Esophagus muscularis mucosa (tissue), 4 donors: Measurements from ENCODE around the gene MAST4. TPM values are rescaled to one million over a fixed set of nuclear protein-coding genes. Genes with fewer than 3 reads are reported as not detected.

Experiments used
- DNase-seq: peaks from one replicate; pipeline ENCODE4 v3.0.0-alpha.2; 2017; ENCODE audit errors: extremely low spot score
- H3K27ac ChIP-seq, 4 donors: fragments of 200-600 bp; sonication (generic); replicated peaks in 1 of 4; 1 replicate in 3 of 4; 2 replicates in 1 of 4; pipeline ENCODE4 v1.5.1; 2016 to 2019; ENCODE audit warnings: mild to moderate bottlenecking in 1 of 4
- H3K27me3 ChIP-seq, 4 donors: fragments of 200-600 bp; sonication (generic); one replicate each; pipeline versions ENCODE4 v1.5.1 to v1.6.0; 2016 to 2019
- H3K36me3 ChIP-seq, 4 donors: fragments of 200-600 bp; sonication (generic); one replicate each; pipeline ENCODE4 v1.5.1; 2016 to 2019
- H3K4me1 ChIP-seq, 4 donors: fragments of 200-600 bp; sonication (generic); one replicate each; pipeline ENCODE4 v1.5.1; 2016 to 2019
- H3K4me3 ChIP-seq, 4 donors: fragments of 200-600 bp; sonication (generic); 1 replicate in 2 of 4; 2 replicates in 2 of 4; pipeline ENCODE4 v1.5.1; 2016 to 2019; ENCODE audit warnings: mild to moderate bottlenecking in 4 of 4, moderate library complexity in 1 of 4
- H3K9me3 ChIP-seq, 4 donors: fragments of 200-600 bp; sonication (generic); 1 replicate in 3 of 4; 2 replicates in 1 of 4; pipeline ENCODE4 v1.5.1; 2016 to 2019
- EP300 ChIP-seq: sonication (generic); formaldehyde crosslinking; IDR thresholded peaks from one replicate; pipeline ENCODE4 v1.6.1; 2017; ENCODE audit warnings: antibody characterized with exemption
- POLR2A ChIP-seq: fragments of 450-650 bp; IDR thresholded peaks from one replicate; pipeline ENCODE4 v1.6.1; 2017; ENCODE audit warnings: antibody characterized with exemption, moderate library complexity, mild to moderate bottlenecking, low read depth
- POLR2AphosphoS5 ChIP-seq, 2 donors: sonication (generic); formaldehyde crosslinking; IDR thresholded peaks; one replicate each; pipeline ENCODE4 v1.6.1; 2017; ENCODE audit warnings: antibody characterized with exemption in 2 of 2
- WGBS: methylation state at CpG from one replicate; pipeline ENCODE4 v1.1.5; 2018; 5-methylcytosine and 5-hydroxymethylcytosine counted together
- intact Hi-C: fragments of 100-400 bp; cut with DNase I; formaldehyde crosslinking; loops from one replicate; pipeline ENCODE4 v1.15.1; 2023
- total RNA-seq, 4 donors: library from RNA; depleted of rRNA; stranded (reverse); fragments of >200 nt; gene quantifications; one replicate each; pipeline versions ENCODE4 v1.1.0 to v1.2.1, GENCODE V29; 2016
- TF ChIP-seq, protein P1 (sequence below), 3 experiments: fragments of 200-600 bp in 2 of 3; fragments of 450-650 bp in 1 of 3; sonication (generic) in 2 of 3; IDR thresholded peaks; one replicate each; pipeline ENCODE4 v1.5.1; 2017 to 2019; ENCODE audit warnings: antibody characterized with exemption in 3 of 3, mild to moderate bottlenecking in 2 of 3, moderate library complexity in 1 of 3

The MAST4 gene
- total RNA-seq, 4 donors from 2014 or later, result 26.2 to 39.7 (median 35.8) TPM

- 98% methylated on average over 4 of the region's 4 CpGs for WGBS
- no peak overlapping the region for H3K4me3 ChIP-seq
- H3K36me3 ChIP-seq, result no peaks in the 10 kb centered on the region
- peaks cover 8 to 16% (median 12%) of the 10 kb centered on the region in 4 donors for H3K4me1 ChIP-seq
- no peak overlapping the region for H3K27ac ChIP-seq
- TF ChIP-seq EP300, result no peak
- TF ChIP-seq POLR2AphosphoS5 (IDR thresholded peaks at IDR 0.05), result no peak
- TF ChIP-seq, protein P1, sequence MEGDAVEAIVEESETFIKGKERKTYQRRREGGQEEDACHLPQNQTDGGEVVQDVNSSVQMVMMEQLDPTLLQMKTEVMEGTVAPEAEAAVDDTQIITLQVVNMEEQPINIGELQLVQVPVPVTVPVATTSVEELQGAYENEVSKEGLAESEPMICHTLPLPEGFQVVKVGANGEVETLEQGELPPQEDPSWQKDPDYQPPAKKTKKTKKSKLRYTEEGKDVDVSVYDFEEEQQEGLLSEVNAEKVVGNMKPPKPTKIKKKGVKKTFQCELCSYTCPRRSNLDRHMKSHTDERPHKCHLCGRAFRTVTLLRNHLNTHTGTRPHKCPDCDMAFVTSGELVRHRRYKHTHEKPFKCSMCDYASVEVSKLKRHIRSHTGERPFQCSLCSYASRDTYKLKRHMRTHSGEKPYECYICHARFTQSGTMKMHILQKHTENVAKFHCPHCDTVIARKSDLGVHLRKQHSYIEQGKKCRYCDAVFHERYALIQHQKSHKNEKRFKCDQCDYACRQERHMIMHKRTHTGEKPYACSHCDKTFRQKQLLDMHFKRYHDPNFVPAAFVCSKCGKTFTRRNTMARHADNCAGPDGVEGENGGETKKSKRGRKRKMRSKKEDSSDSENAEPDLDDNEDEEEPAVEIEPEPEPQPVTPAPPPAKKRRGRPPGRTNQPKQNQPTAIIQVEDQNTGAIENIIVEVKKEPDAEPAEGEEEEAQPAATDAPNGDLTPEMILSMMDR (IDR thresholded peaks at IDR 0.05), result no peak
- TF ChIP-seq POLR2A, result no peak
- H3K27me3 ChIP-seq, result no peaks in the 10 kb centered on the region
- H3K9me3 ChIP-seq, result no peaks in the 10 kb centered on the region
- intact Hi-C loops, result no loop called here
- DNase-seq, result no peak
These were observed 228.3 kb downstream of the MAST4 start for GRCh38 chr5:66824476-66824875.

DNA sequence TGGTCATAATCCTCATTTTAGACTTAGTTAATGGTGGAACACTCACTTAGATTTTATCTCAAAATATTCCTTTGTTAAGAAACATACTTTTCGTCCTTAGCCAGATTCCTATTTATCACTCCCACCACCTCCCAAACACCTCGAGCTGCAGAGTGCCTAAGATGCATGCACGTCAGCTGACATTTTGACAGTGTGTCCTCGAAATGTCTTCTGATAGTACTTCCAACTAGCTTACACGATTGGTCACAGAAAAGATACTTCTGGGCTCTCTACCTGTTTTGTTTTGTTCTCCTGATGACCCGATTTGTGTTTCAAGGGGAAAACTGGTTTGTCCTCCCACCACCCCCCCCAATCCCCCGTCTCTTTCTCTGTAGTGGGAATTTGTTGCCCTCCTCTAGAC is 230.1 kb downstream of the MAST4 start:
- Histone ChIP-seq H3K36me3 (no peaks in the 10 kb centered on the region), H3K9me3 (no peaks in the 10 kb centered on the region), H3K4me1 (peaks cover 9 to 18% (median 16%) of the 10 kb centered on the region in 4 donors), H3K4me3 (no peak overlapping the region), H3K27ac (no peak overlapping the region), H3K27me3 (no peaks in the 10 kb centered on the region)
- no peak for TF ChIP-seq EP300
- TF ChIP-seq, protein P1 (IDR thresholded peaks at IDR 0.05), result no peak
- DNase-seq, result no peak
- intact Hi-C loops, result no loop called here
- WGBS, result 87% methylated on average over 7 of the region's 7 CpGs

- intact Hi-C loops, result no loop called here
- no peak overlapping the region for H3K4me3 ChIP-seq
- TF ChIP-seq POLR2AphosphoS5 (IDR thresholded peaks at IDR 0.05), result no peak
- no peak for TF ChIP-seq EP300
- TF ChIP-seq, protein P1 (IDR thresholded peaks at IDR 0.05), result no peak
- no peak for TF ChIP-seq POLR2A
- H3K36me3 ChIP-seq, result no peaks in the 10 kb centered on the region
- WGBS, result 72% methylated on average over 3 of the region's 3 CpGs
- H3K27me3 ChIP-seq, result no peaks in the 10 kb centered on the region
- no peaks in the 10 kb centered on the region for H3K9me3 ChIP-seq
- H3K27ac ChIP-seq, result no peak overlapping the region
- DNase-seq, result no peak
- H3K4me1 ChIP-seq, result peaks cover 9 to 18% (median 16%) of the 10 kb centered on the region in 4 donors
These were observed 230.5 kb downstream of the MAST4 start for GRCh38 chr5:66826696-66827095.

DNA sequence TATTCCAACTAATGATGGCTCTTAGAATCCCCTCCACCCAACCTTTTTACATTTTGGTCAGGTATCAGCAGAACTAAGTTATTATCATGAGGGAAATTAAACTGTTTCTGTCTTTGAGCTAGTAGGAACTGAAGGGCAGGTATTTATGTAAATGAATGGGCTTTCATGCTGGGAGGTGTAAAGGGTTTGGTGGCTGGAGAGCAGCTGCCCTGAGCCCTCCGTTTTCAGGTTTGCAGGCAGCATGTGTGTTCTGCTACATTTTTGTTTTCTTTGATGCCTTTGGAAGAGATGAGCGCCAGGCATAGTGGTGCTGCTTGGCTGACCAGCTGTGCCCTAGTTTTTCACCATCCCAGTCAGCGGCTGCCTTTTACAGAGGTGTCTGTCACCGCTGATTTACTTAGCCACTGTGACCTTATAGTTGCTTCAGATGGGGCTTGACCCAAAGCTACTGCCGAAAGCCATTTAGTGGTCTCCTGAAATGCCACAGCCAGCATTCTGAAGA is 231.9 kb downstream of the MAST4 start:
- DNase-seq, result no peak
- intact Hi-C loops, result no loop called here
- H3K27ac ChIP-seq, result no peak overlapping the region
- no peaks in the 10 kb centered on the region for H3K9me3 ChIP-seq
- no peaks in the 10 kb centered on the region for H3K36me3 ChIP-seq
- peak overlapping the region; percentile 41 to 56 (median 49) for H3K4me3 ChIP-seq
- H3K27me3 ChIP-seq, result no peaks in the 10 kb centered on the region
- peaks cover 9 to 18% (median 16%) of the 10 kb centered on the region in 4 donors for H3K4me1 ChIP-seq
- TF ChIP-seq POLR2AphosphoS5 (IDR thresholded peaks at IDR 0.05) (no peak), POLR2A (no peak), EP300 (no peak)
- TF ChIP-seq, protein P1 (IDR thresholded peaks at IDR 0.05), result no peak
- 28% methylated on average over 5 of the region's 5 CpGs for WGBS
